Endothelial cell of umbilical vein (primary cell): ENCODE measurements around the gene CFI. TPM values are rescaled to one million over a fixed set of nuclear protein-coding genes. Genes with fewer than 3 reads are reported as not detected.

Source experiments
- BruUV-seq: library from RNA; stranded (reverse); fragments of 400-500 nt; replicated peaks from 2 replicates; lab custom pipeline; 2021; lab: Mats Ljungman, UMichigan
- CTCF ChIA-PET: fragments of 300-600, 350-600 bp; sonication (Branson Sonifier 250); formaldehyde crosslinking; loops from one replicate; lab custom pipeline; 2021; ENCODE audit warnings: antibody characterized with exemption, inconsistent platforms; lab: Charles Lee
- POLR2A ChIA-PET: fragments of 300-600, 350-600 bp; sonication (Branson Sonifier 250); formaldehyde crosslinking; loops from one replicate; lab custom pipeline; 2021; ENCODE audit warnings: antibody characterized with exemption, inconsistent platforms; lab: Charles Lee
- DNase-seq: peaks from one replicate; pipeline ENCODE4 v3.0.0-alpha.2; 2011; ENCODE audit warnings: low read depth, low spot score
- FAIRE-seq: peaks from 2 replicates; lab custom pipeline; 2011; peaks lifted over from hg19 to GRCh38; lab: Jason Lieb, UNC
- H2AFZ ChIP-seq: 2 replicates; pipeline ENCODE4 v1.6.0; 2012; ENCODE audit warnings: low read depth, low read length, control low read depth, inconsistent platforms
- H3K27ac ChIP-seq: 2 replicates; pipeline ENCODE4 v1.5.1; 2011; ENCODE audit warnings: low read depth, mild to moderate bottlenecking, control low read depth, low read length, moderate library complexity; ENCODE audit not compliant: insufficient read depth
- H3K27me3 ChIP-seq, 2 experiments: 2 replicates each; pipeline versions ENCODE4 v1.6.0 to v1.6.1; 2011; ENCODE audit warnings: low read length in 2 of 2, mixed read lengths in 1 of 2; ENCODE audit not compliant: control insufficient read depth in 2 of 2, insufficient read depth in 2 of 2
- H3K36me3 ChIP-seq, 2 experiments: 2 replicates in 1 of 2; 3 replicates in 1 of 2; pipeline ENCODE4 v1.5.1; 2011; ENCODE audit warnings: low read length in 2 of 2, mild to moderate bottlenecking in 1 of 2, moderate library complexity in 1 of 2; ENCODE audit not compliant: control insufficient read depth in 2 of 2, insufficient read depth in 2 of 2; ENCODE audit errors: extremely low read depth in 1 of 2
- H3K4me1 ChIP-seq: 3 replicates; pipeline ENCODE4 v1.5.1; 2011; ENCODE audit warnings: mild to moderate bottlenecking, low read length; ENCODE audit not compliant: control insufficient read depth, insufficient read depth; ENCODE audit errors: extremely low read depth
- H3K4me2 ChIP-seq: 2 replicates; pipeline ENCODE4 v1.6.1; 2011; ENCODE audit warnings: low read length, control low read depth, mixed read lengths; ENCODE audit not compliant: insufficient read depth
- H3K4me3 ChIP-seq, 3 experiments: fragments of 200-600 bp in 1 of 3; sonication (generic), shearing (Covaris generic) in 1 of 3; replicated peaks in 1 of 3; 2 replicates each; pipeline ENCODE4 v1.5.1; 2011 to 2016; ENCODE audit warnings: control low read depth in 3 of 3, low read length in 3 of 3, mild to moderate bottlenecking in 2 of 3, inconsistent platforms in 1 of 3, low read depth in 1 of 3, moderate library complexity in 1 of 3; ENCODE audit not compliant: insufficient read depth in 1 of 3
- H3K79me2 ChIP-seq: 2 replicates; pipeline ENCODE4 v1.6.0; 2012; ENCODE audit warnings: low read length, inconsistent platforms; ENCODE audit not compliant: control insufficient read depth, insufficient read depth
- H3K9ac ChIP-seq: replicated peaks from 2 replicates; pipeline ENCODE3; 2011; ENCODE audit warnings: low read length, control low read depth; ENCODE audit not compliant: insufficient read depth; ENCODE audit errors: extremely low read depth
- H3K9me1 ChIP-seq: replicated peaks from 3 replicates; pipeline ENCODE4 v1.6.0; 2011; ENCODE audit warnings: mild to moderate bottlenecking, low read length; ENCODE audit not compliant: control insufficient read depth, insufficient read depth; ENCODE audit errors: extremely low read depth
- H3K9me3 ChIP-seq: replicated peaks from 2 replicates; pipeline ENCODE4 v1.5.1; 2012; ENCODE audit warnings: low read length, inconsistent platforms; ENCODE audit not compliant: control insufficient read depth, insufficient read depth
- H4K20me1 ChIP-seq: replicated peaks from 2 replicates; pipeline ENCODE3; 2011; ENCODE audit warnings: mild to moderate bottlenecking, low read length; ENCODE audit not compliant: control insufficient read depth, insufficient read depth; ENCODE audit errors: extremely low read depth
- CTCF ChIP-seq, 2 donors: IDR thresholded peaks; 1 replicate in 1 of 2; 2 replicates in 1 of 2; pipeline ENCODE4 v1.5.1; 2011; ENCODE audit warnings: low read length in 2 of 2, mild to moderate bottlenecking in 2 of 2, moderate library complexity in 2 of 2, control low read depth in 1 of 2, inconsistent platforms in 1 of 2, low read depth in 1 of 2; ENCODE audit not compliant: insufficient read depth in 1 of 2; ENCODE audit errors: extremely low read depth in 1 of 2
- GATA2 ChIP-seq: IDR thresholded peaks from 2 replicates; pipeline ENCODE4 v1.7.0; 2011; ENCODE audit warnings: low read depth, mild to moderate bottlenecking, moderate library complexity, mixed read lengths, low read length; ENCODE audit not compliant: insufficient read length, insufficient read depth
- JUN ChIP-seq: IDR thresholded peaks from 2 replicates; pipeline ENCODE4 v1.6.1; 2011; ENCODE audit warnings: borderline replicate concordance, low read depth; ENCODE audit not compliant: insufficient read length, insufficient read depth
- MAX ChIP-seq: IDR thresholded peaks from 2 replicates; pipeline ENCODE4 v1.6.1; 2011; ENCODE audit not compliant: insufficient read depth, insufficient read length
- MYC ChIP-seq: IDR thresholded peaks from one replicate; pipeline ENCODE4 v1.6.1; 2011; ENCODE audit warnings: mild to moderate bottlenecking, low read depth, low read length
- POLR2A ChIP-seq: IDR thresholded peaks from 2 replicates; pipeline ENCODE4 v1.6.1; 2012; ENCODE audit warnings: low read depth, mild to moderate bottlenecking, control low read depth, low read length
- dilution Hi-C: fragments of 300-500 bp; cut with MboI; formaldehyde crosslinking; loops from one replicate; pipeline ENCODE4 v1.15.0; 2019; ENCODE audit warnings: low sequenced_read_pairs; ENCODE audit not compliant: extremely low pct_ligation_motif_present
- intact Hi-C: fragments of 100-400 bp; cut with micrococcal nuclease; formaldehyde crosslinking; loops from one replicate; pipeline ENCODE4 v1.10.0; 2022
- polyA plus RNA-seq, 4 experiments: library from polyadenylated mRNA; depleted of rRNA in 3 of 4; stranded (reverse) in 3 of 4; unstranded in 1 of 4; fragments of >200 nt; gene quantifications; 2 replicates each; pipeline versions ENCODE4 v1.2.1 to v1.2.3, GENCODE V29; 2011 to 2012; ENCODE audit warnings: missing spikeins in 1 of 4
- total RNA-seq: library from RNA; stranded (reverse); gene quantifications from 2 replicates; pipeline ENCODE4 v1.2.3, GENCODE V29; 2021

Gene CFI
- total and polyA plus RNA-seq, 2 donors (not counting 3 experiments of a cell fraction or from before 2014, with no cell fraction given) = 10.0 to 21.4 TPM

GRCh38 chr4:109803924-109804571 is 2.2 kb upstream of the CFI start:
- H3K36me3 ChIP-seq = no peaks in the 10 kb centered on the region
- DNase-seq (peak; percentile 56), FAIRE-seq (peak; percentile 72)
- H3K9ac ChIP-seq = no peak overlapping the region
- no peaks in the 10 kb centered on the region for H3K9me3 ChIP-seq
- H3K9me1 ChIP-seq = no peaks in the 10 kb centered on the region
- peak; percentile 27 to 34 for TF ChIP-seq CTCF (IDR thresholded peaks at IDR 0.05; ENCODE audit: extremely low read depth in 1 of 2, insufficient read depth in 1 of 2, low read depth in 1 of 2, low read length in 2 of 2)
- no peak for TF ChIP-seq MAX
- no peak for TF ChIP-seq JUN
- peak; percentile 59 for TF ChIP-seq GATA2
- no peak for TF ChIP-seq POLR2A
- TF ChIP-seq MYC = no peak
- H4K20me1 ChIP-seq = no peaks in the 10 kb centered on the region
- no peaks in the 10 kb centered on the region for H3K79me2 ChIP-seq
- H2AFZ ChIP-seq = no peak overlapping the region
- no peak overlapping the region for H3K4me3 ChIP-seq
- CTCF ChIA-PET = interaction anchor here (0.5 to 2.1 kb wide), 22 partner anchors 9 to 393 kb away, joined by 3 to 22 read pairs (median 4); partner anchors contain the start of genes GAR1, RRH and SEC24B
- H3K4me2 ChIP-seq = no peak overlapping the region
- dilution Hi-C loops (no loop called here), intact Hi-C loops (loop anchor here (1.0 to 5.0 kb wide), 6 partner anchors 11 to 382 kb away; partner anchors contain the start of genes CASP6, GAR1, MCUB and PLA2G12A)
- H3K27ac ChIP-seq = no peak overlapping the region
- no TSS peak for BruUV-seq
- POLR2A ChIA-PET = no interaction called here
- no peaks in the 10 kb centered on the region for H3K27me3 ChIP-seq
- peaks cover 12% of the 10 kb centered on the region for H3K4me1 ChIP-seq
